Gastroesophageal sphincter (tissue), 4 donors: ENCODE measurements around the gene TRPV6. TPM values are rescaled to one million over a fixed set of nuclear protein-coding genes. Genes with fewer than 3 reads are reported as not detected.

Experiments used
- ATAC-seq: fragments of 150-250 bp; one replicate; pipeline ENCODE4 v1.9.1; 2016; ENCODE audit warnings: mild to moderate bottlenecking, moderate library complexity
- H3K27ac ChIP-seq, 4 donors: fragments of 200-600 bp; sonication (generic) in 3 of 4; 1 replicate in 3 of 4; 2 replicates in 1 of 4; pipeline ENCODE4 v1.5.1; 2016 to 2019
- H3K27me3 ChIP-seq: fragments of 200-600 bp; sonication (generic); one replicate; pipeline ENCODE4 v1.5.1; 2019
- H3K36me3 ChIP-seq, 2 donors: fragments of 200-600 bp; sonication (generic); one replicate each; pipeline ENCODE4 v1.5.1; 2019; ENCODE audit warnings: control low read depth in 1 of 2
- H3K4me1 ChIP-seq, 3 donors: fragments of 200-600 bp; sonication (generic); 1 replicate in 2 of 3; 2 replicates in 1 of 3; pipeline ENCODE4 v1.5.1; 2016 to 2019; ENCODE audit warnings: control low read depth in 2 of 3
- H3K4me3 ChIP-seq, 2 donors: fragments of 200-600 bp; sonication (generic); one replicate each; pipeline ENCODE4 v1.5.1; 2019; ENCODE audit warnings: mild to moderate bottlenecking in 1 of 2, moderate library complexity in 1 of 2
- H3K9me3 ChIP-seq, 3 donors: fragments of 200-600 bp; sonication (generic); one replicate each; pipeline ENCODE4 v1.5.1; 2017 to 2019; ENCODE audit warnings: control low read depth in 2 of 3
- EP300 ChIP-seq: sonication (generic); formaldehyde crosslinking; IDR thresholded peaks from one replicate; pipeline ENCODE4 v1.6.1; 2017; ENCODE audit warnings: antibody characterized with exemption, mild to moderate bottlenecking
- POLR2A ChIP-seq, 2 donors: fragments of 450-650 bp; IDR thresholded peaks; one replicate each; pipeline ENCODE4 v1.6.1; 2017; ENCODE audit warnings: antibody characterized with exemption in 2 of 2, mild to moderate bottlenecking in 2 of 2, moderate library complexity in 1 of 2
- POLR2AphosphoS5 ChIP-seq: sonication (generic); formaldehyde crosslinking; IDR thresholded peaks from one replicate; pipeline ENCODE4 v1.6.1; 2017; ENCODE audit warnings: antibody characterized with exemption
- WGBS, 2 donors: methylation state at CpG; one replicate each; pipeline ENCODE4 v1.1.5; 2018; ENCODE audit warnings: low coverage in 1 of 2; 5-methylcytosine and 5-hydroxymethylcytosine counted together
- total RNA-seq, 4 donors: library from RNA; depleted of rRNA; stranded (reverse); fragments of >200 nt; gene quantifications; one replicate each; pipeline ENCODE4 v1.1.0, GENCODE V29; 2016
- TF ChIP-seq, protein P1 (sequence below), 4 experiments: fragments of 200-600 bp in 2 of 4; fragments of 450-650 bp in 2 of 4; sonication (generic) in 1 of 4; IDR thresholded peaks; one replicate each; pipeline ENCODE4 v1.5.1; 2017 to 2019; ENCODE audit warnings: antibody characterized with exemption in 4 of 4, mild to moderate bottlenecking in 2 of 4, moderate library complexity in 2 of 4

TRPV6 gene
- total RNA-seq, 4 donors from 2014 or later = 0.16 TPM; not detected in 3

DNA sequence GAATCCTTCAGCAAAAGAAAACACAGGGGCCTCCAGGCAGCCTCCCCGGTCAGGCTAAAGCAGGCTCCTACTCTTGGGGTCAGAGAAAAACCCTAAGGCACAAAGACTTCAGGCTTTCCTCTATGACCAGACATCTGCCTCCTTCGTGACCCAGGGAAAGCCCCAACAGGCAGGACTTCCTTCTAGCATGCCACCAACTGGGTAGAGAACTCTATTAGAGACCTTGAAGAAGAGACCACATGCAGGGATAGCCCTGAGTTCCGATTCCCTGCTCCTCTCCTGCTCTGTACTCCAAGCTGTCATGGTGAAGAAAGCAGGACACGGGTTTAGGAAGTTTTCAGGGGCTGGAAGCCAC, 1.3 kb downstream of the TRPV6 start:
- no peak for TF ChIP-seq POLR2AphosphoS5
- TF ChIP-seq, protein P1, sequence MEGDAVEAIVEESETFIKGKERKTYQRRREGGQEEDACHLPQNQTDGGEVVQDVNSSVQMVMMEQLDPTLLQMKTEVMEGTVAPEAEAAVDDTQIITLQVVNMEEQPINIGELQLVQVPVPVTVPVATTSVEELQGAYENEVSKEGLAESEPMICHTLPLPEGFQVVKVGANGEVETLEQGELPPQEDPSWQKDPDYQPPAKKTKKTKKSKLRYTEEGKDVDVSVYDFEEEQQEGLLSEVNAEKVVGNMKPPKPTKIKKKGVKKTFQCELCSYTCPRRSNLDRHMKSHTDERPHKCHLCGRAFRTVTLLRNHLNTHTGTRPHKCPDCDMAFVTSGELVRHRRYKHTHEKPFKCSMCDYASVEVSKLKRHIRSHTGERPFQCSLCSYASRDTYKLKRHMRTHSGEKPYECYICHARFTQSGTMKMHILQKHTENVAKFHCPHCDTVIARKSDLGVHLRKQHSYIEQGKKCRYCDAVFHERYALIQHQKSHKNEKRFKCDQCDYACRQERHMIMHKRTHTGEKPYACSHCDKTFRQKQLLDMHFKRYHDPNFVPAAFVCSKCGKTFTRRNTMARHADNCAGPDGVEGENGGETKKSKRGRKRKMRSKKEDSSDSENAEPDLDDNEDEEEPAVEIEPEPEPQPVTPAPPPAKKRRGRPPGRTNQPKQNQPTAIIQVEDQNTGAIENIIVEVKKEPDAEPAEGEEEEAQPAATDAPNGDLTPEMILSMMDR (IDR thresholded peaks at IDR 0.05) = no peak
- TF ChIP-seq EP300 = no peak
- no peak for TF ChIP-seq POLR2A (IDR thresholded peaks at IDR 0.05)
- Histone ChIP-seq H3K4me1 (no peaks in the 10 kb centered on the region), H3K27me3 (peaks cover 57% of the 10 kb centered on the region), H3K9me3 (no peaks in the 10 kb centered on the region), H3K36me3 (no peaks in the 10 kb centered on the region), H3K4me3 (no peak overlapping the region), H3K27ac (no peak overlapping the region)
- WGBS, 2 donors = no CpG with 5 or more reads among the region's 4 CpGs
- no peak for ATAC-seq

- ATAC-seq = no peak
- no peak overlapping the region for H3K27ac ChIP-seq
- H3K36me3 ChIP-seq = no peaks in the 10 kb centered on the region
- H3K4me3 ChIP-seq = no peak overlapping the region
- WGBS, 2 donors = 51 to 83% methylated on average over 2 to 3 of the region's 7 CpGs
- H3K4me1 ChIP-seq = no peaks in the 10 kb centered on the region
- H3K27me3 ChIP-seq = peaks cover 55% of the 10 kb centered on the region
- no peaks in the 10 kb centered on the region for H3K9me3 ChIP-seq
- TF ChIP-seq POLR2A (IDR thresholded peaks at IDR 0.05) (no peak), EP300 (no peak), POLR2AphosphoS5 (no peak)
- TF ChIP-seq, protein P1 (IDR thresholded peaks at IDR 0.05) = no peak
Observed at GRCh38 chr7:142883571-142884285, 1.8 kb downstream of the TRPV6 start.

DNA sequence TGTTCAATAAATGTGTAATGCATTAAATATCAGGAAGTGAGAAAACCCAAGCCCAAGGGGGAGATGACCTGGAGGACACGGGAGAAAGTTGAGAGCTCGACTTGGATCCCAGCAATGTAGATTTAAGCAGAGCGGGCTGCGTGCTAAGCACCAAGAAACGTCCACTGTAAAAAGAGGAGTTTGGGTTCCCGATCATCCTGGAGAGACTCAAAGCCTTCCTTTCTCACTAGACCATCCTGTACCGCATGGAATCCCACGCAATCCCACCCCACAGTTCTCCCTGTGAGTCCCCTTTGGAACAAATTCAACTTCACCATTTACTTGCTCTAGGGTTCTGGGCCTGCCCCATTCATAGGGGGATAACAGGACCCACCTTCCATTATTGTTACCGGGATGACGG, 2.4 kb downstream of the TRPV6 start:
- 79 to 88% methylated on average over 7 to 9 of the region's 10 CpGs for WGBS, 2 donors
- ATAC-seq = no peak

GRCh38 chr7:142882338-142882678, 3.2 kb downstream of the TRPV6 start:
- peaks cover 64% of the 10 kb centered on the region for H3K27me3 ChIP-seq
- no peak for TF ChIP-seq EP300
- TF ChIP-seq, protein P1 (IDR thresholded peaks at IDR 0.05) = no peak
- no peak for TF ChIP-seq POLR2AphosphoS5
- TF ChIP-seq POLR2A (IDR thresholded peaks at IDR 0.05) = no peak
- no peak for ATAC-seq
- H3K36me3 ChIP-seq = no peaks in the 10 kb centered on the region
- no peaks in the 10 kb centered on the region for H3K9me3 ChIP-seq
- H3K27ac ChIP-seq = no peak overlapping the region
- no peaks in the 10 kb centered on the region for H3K4me1 ChIP-seq
- 59 to 97% methylated on average over 3 to 5 of the region's 5 CpGs for WGBS, 2 donors
- no peak overlapping the region for H3K4me3 ChIP-seq

More for the DNA sequence above, 2.4 kb downstream of the TRPV6 start:
- H3K9me3 ChIP-seq = no peaks in the 10 kb centered on the region
- no peak overlapping the region for H3K4me3 ChIP-seq
- no peaks in the 10 kb centered on the region for H3K4me1 ChIP-seq
- peaks cover 56% of the 10 kb centered on the region for H3K27me3 ChIP-seq
- TF ChIP-seq EP300 (no peak), POLR2AphosphoS5 (no peak), POLR2A (IDR thresholded peaks at IDR 0.05) (no peak)
- TF ChIP-seq, protein P1 (IDR thresholded peaks at IDR 0.05) = no peak
- H3K36me3 ChIP-seq = no peaks in the 10 kb centered on the region
- H3K27ac ChIP-seq = no peak overlapping the region

- TF ChIP-seq POLR2A (IDR thresholded peaks at IDR 0.05) (no peak), EP300 (no peak), POLR2AphosphoS5 (no peak)
- TF ChIP-seq, protein P1 (IDR thresholded peaks at IDR 0.05) = no peak
- Histone ChIP-seq H3K4me1 (no peaks in the 10 kb centered on the region), H3K27me3 (peaks cover 69% of the 10 kb centered on the region), H3K27ac (no peak overlapping the region), H3K9me3 (no peaks in the 10 kb centered on the region), H3K4me3 (no peak overlapping the region), H3K36me3 (no peaks in the 10 kb centered on the region)
- 67 to 71% methylated on average over 1 to 9 of the region's 9 CpGs for WGBS, 2 donors
- no peak for ATAC-seq
Observed at GRCh38 chr7:142881586-142882337, 3.8 kb downstream of the TRPV6 start.
